GM15510 (cell line): ENCODE results near the gene RAB13.

Source experiments
- POLR2A ChIP-seq: IDR thresholded peaks from 3 replicates; pipeline ENCODE4 v1.6.1; 2011; ENCODE audit warnings: borderline replicate concordance; ENCODE audit not compliant: insufficient read length; ENCODE audit errors: extremely low read depth

Gene RAB13

DNA sequence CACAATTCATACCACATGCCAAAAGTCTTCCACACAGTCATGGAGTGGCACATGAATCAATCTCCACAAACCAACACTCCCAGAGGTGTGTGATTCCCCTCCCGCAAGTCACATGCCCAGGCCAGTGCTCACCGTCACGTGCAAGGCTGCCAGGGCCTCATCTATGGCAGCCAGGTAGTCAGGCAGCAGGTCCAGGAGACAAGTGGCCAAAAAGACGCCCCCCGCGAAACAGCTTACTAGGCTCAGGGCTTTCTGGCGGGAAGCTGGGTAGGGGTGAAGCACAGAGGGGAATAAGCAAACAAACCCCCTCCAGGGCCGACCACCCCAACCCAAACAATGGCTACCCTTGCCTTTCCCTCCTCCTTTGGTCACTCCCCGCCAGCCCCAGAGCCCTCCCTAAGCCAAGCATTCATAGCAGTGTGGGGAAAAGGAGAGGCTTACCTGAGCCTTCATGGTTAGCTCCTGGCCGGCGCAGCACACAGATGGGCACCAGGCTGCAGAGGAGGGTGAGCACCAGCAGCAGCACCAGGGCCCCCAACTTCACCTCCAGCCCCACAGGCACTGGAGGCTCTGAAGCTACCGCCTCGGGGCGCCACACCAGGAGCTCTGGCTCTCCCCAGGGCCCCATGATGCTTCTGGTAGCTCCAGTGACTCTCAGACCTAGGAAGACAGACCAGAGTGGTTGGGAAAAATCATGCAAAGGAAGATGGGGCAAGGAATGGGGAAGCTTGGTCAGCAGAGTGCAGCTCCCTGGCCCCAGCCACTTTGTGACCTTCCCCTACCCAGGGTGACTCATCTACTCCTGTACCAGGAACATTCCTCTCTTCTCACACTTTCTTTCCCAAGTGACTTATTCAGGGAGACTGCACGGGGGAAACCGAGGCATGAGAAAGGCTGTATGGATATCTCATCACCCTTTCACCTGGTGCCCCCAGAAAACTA, 23.8 kb downstream of the RAB13 start:
- TF ChIP-seq POLR2A: peak; percentile 15

DNA sequence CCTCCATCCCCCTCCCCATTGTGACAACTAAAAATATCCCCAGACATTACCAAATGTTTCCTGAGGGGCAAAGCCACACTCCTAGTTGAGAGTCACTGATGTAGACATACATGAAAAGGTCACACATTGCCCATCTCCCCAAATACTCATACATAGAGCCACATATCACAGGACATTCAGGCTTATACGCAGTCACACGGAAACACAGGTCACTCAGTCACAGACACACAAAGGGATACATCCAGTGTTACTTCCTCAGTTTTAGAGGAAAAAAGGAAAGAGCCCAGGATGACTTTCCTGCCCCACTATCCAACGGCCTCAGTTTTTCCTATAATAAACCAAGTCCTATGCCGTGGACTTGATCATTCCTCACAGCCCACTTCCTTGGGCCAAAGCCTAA, 24.7 kb downstream of the RAB13 start:
- TF ChIP-seq POLR2A: no peak

DNA sequence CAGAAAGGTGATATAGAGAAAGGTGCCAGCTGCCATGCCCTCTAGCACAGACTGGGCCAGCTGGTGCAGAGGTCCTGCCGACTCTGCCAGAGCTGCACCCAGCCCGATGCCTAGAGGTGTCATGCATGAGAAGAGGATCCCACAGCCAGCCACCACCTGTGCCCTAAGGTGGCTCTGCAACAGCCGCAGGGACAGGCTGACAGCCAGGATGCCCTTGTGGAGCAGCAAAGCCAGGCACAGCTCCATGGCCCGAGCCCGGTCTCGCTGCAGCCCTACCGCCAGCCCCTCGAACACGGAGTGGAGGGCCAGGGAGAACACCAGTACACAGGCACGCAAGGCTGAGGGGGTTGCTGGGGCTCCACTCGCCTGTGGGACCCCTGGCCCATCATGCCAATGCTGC, 25.9 kb downstream of the RAB13 start:
- no peak for TF ChIP-seq POLR2A

DNA sequence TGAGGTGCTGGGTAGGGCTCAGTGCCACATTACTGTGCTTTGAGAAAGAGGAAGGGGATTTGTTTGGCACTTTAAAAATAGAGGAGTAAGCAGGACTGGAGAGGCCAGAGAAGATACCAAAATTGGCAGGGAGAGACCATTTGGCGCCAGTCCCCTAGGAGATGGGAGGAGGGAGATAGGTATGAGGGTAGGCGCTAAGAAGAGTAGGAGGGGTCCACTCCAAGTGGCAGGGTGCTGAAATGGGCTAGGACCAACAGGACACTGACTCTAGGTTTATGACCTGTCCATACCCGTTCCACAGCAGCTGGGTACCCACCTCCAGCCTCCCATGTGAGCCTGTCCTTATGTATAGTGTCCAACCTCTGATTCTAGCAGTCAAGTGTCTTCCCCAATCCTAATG, 26.7 kb downstream of the RAB13 start:
- TF ChIP-seq POLR2A: no peak

DNA sequence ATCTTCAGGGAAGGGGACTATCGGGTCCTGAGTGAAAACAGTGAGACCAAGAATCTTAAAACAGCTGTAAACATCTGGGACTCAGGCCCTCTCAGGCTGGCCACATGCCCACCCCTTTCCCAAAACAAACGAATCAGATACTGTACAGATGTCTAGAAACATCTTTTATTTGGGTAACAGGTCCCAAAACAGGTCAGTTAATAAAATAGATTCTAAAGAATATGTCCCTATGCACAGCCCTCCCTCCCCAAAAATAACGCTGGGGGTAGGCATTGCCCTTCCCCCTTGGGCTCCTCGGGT, 27.2 kb downstream of the RAB13 start:
- no peak for TF ChIP-seq POLR2A

DNA sequence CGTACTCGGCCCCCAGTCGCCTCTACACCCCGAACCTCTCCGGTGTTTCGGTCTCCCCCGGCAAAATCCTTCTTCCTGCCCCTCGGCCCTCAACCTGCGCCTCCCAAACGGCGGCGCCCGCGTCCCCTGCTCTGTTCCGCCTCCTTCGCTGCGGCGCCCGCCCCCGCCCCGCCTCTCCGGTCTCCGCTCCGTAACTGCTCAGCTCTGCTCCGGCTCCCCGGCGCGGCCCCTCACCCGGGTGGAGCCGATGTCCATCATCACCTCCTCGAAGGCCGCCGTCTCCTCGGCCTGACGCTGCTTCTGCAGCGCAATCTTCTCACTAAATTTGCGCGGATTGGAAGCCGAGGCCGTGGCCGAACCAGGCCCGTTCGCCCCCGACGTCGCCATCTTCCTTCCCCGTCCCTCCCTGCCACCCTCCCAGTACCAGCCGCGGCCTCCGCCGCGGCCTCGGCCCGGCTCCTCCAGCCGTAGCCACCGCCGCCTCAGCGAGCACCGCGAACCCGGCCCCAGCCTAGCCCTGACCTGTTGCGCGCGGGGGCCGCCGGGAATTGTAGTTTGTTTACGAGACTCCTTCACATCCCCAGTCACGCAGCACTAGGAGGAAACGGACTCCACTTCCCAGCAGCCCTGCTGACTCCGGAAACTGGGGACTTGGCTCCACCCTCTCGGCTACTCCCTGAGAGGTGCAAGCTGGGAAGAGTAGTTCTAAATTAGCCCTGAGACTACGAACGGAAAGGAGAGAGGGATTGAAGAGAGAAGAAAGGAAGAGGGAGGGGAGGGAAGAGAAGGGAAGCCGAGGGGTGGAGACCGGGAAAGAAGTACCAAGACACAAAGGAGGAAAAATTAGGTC, 27.8 kb downstream of the RAB13 start, which contains the start of gene CRTC2:
Gene CRTC2 (minus strand): TSS at position 502 of the 850 bp plus-strand sequence. CDS start 115 bp downstream, at position 387.
- TF ChIP-seq POLR2A: peak; percentile 72

DNA sequence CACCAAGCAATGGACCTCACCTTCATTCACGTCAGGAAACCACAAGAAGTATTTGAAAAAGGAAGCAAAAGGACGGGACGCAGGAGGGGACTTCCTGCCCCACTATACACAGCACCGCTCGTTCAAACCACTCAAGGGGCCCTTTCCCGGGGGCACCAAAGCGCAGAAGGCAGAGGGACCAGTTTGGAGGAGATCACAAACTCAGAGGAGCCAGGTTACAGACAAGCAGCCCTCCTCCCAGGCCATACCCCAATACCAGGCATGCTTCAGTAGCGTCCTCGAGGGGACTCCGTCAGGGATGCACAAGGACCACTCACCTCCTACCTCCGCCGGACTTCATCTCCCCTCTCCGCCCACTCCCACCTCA, 28.4 kb downstream of the RAB13 start:
- TF ChIP-seq POLR2A: no peak

DNA sequence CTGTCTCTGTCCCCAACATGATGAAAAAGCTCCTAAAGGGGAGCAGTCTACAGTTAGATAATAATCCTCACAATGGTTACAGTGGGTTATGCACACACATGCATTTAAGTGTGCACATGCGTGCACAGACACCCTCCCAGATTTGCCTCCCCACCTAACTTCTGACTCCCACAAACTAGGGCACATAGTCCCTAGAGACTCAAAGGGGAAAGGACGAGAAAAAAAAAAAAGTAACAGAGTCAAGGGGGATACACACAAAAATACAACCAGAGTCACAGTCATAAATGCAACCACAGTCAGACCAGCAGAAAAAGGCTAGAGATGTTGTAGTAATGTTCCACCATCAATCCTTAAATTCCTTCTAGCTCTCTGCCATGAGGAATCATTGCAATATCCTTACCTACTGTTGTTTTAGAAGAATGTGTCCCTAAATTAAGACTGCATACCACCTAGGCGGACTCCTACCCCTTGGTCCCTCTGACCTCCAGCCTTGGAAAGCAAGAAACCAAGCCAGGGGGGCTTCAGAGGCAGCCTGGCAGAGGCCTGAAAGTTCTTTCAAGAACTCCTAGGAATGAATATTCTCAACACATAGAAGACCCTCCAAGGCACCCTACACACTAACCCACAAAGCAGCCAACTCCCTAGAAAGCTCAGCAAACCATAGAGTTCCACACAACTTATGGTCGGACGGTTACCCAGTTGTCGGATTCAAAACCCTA, 29.0 kb downstream of the RAB13 start:
- no peak for TF ChIP-seq POLR2A

DNA sequence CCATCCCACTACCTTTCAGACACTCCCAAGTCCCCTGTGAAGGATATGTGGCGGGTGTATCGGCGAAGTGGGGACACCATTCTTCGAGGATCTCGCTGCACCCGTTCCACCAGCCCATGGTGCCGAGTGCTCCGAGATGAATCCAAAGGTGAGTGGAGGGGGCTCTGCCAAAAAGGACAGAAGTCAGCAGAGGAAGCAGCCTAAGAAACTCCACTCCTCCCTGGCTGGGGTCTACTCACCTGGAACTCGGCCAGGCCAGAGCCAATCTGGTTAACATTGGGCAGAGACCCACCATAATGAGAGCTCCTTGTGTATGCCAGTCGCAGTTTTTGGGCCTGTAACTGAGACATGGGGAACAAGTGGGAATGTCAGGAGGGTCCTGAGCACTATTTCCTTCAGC, 31.3 kb downstream of the RAB13 start:
- no peak for TF ChIP-seq POLR2A

DNA sequence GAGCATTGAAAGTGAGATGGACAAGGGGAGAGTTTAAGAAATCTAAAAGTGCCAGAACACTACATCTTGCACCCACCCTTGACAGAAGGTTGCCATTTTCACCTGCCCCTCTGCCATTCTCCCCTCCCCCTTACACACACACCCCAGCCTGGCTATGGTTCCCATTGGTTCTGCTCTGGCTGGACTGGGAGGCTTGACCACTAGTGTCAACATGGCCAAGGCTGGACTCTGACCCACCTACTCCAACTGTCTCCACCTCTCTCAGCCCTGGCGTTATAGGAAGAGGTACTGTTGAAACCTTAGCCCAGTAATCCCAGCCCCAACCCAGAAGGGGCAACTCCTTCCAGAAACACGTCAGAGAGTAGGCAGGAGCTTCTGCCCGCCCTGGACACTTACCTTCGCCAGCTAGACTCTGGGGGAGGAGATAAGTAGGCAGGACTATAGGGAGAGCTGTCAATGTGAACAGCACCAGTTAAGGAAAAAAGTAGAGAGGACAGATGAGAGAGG, 32.2 kb downstream of the RAB13 start:
- TF ChIP-seq POLR2A: no peak

DNA sequence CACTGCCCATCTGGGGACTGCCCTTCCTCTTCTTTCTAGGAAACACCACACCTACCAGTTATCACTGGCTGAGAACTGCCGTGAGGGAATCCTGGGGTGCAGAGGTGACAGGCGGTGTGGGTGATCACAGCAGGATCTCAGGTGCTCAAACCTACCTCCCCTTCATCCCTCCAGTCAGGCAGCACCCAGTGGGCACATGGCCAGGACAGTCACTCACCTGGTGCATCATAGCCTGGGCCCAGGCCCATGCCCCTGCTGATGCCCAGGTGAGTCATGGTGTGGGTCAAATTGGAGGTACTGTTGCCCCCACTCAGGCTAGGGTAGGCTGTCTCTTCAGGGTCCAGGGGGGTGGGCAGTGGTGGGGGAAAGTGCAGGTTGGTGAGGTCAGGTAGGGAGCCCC, 34.3 kb downstream of the RAB13 start:
- no peak for TF ChIP-seq POLR2A

DNA sequence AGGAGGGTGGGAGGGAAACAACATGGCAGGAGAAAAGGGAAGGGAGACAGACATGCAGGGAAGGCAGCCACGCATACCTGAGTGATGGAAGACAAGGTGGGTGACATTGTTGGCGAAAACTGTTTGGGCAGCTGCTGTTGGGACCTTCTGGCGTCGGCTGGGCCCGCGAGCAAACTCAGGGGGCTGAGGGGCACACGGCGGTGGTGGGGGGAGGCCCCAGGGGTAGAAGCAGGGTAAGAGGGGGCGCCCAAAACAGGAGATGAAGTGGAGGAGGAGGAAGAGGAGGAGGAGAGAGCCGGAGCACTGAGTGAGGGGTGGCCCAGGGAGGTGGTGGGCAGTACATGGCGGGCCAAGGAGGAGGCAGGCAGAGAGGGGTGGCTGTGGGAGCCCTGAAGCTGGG, 35.0 kb downstream of the RAB13 start:
- no peak for TF ChIP-seq POLR2A

DNA sequence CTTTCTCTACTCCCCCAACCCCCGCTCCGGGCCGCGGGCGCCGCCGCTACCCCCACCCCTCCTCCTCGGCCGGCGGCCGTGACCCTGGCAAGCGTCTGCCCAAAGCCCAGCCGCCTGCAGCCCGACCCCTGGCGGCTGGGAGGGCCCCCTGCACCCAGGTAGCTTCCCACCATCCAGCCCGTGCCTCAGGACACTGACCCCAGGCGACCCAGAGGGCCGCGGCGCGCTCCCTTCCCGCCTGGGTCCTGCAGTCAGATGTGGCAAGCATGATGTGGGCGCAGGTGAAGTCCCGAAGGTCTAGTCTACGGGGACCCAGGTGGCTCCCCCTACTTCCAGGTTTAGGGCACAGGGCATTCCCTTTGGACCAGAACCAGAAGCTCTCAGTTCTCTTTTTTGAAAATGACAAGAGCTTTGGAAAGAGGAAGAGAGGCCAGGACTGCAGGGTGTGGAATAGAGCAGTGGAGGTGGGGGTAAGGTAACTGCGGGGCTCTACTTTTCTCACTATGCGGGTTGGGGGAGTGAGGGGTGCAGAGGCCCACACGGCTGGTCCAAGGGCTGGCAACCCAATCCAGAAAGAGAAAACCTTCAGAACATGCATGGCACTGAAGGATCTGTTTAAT, 39.4 kb downstream of the RAB13 start, which contains the start of gene DENND4B:
Gene DENND4B (minus strand): TSS at position 97 of the 620 bp plus-strand sequence. CDS start 2,344 bp downstream, outside the sequence.
- peak; percentile 38 for TF ChIP-seq POLR2A
